Activated T-helper 1 cell treated with anti-CD3 and anti-CD28 coated beads, Interleukin-12 subunit alpha, Interleukin-12 subunit beta, Interleukin-2, Interleukin-4 antibody, amounts not matched to agents 30 ng/mL and 10 ng/mL and 1 ng/mL, durations not matched to agents 14 hours and 24 hours and 36 hours (primary cell): ENCODE data around the gene SLC1A2. TPM values are rescaled to one million over a fixed set of nuclear protein-coding genes. Genes with fewer than 3 reads are reported as not detected.

Experiments used
- DNase-seq: peaks from one replicate; pipeline ENCODE4 v3.0.0; 2021; ENCODE audit warnings: low spot score
- H3K27ac Mint-ChIP-seq: one replicate; pipeline ENCODE4 v1.8.0; 2021; ENCODE audit warnings: mild to moderate bottlenecking, mixed read lengths
- H3K27me3 Mint-ChIP-seq: one replicate; pipeline ENCODE4 v1.8.0; 2022; ENCODE audit warnings: mild to moderate bottlenecking, moderate library complexity, mixed read lengths; ENCODE audit not compliant: insufficient read depth
- H3K36me3 Mint-ChIP-seq: one replicate; pipeline ENCODE4 v1.8.0; 2021; ENCODE audit warnings: low read depth, mixed read lengths
- H3K4me1 Mint-ChIP-seq: one replicate; pipeline ENCODE4 v1.8.0; 2021; ENCODE audit warnings: low read depth, mixed read lengths
- H3K4me3 Mint-ChIP-seq: one replicate; pipeline ENCODE4 v1.8.0; 2021; ENCODE audit warnings: mild to moderate bottlenecking, moderate library complexity, mixed read lengths
- H3K9me3 Mint-ChIP-seq: one replicate; pipeline ENCODE4 v1.8.0; 2021; ENCODE audit warnings: mixed read lengths
- intact Hi-C: fragments of 100-400 bp; cut with micrococcal nuclease; formaldehyde crosslinking; loops from one replicate; pipeline ENCODE4 v1.15.1; 2024
- total RNA-seq: library from RNA; stranded (reverse); gene quantifications from 2 replicates; pipeline ENCODE4 v1.2.3, GENCODE V29; 2022

SLC1A2 gene
- total RNA-seq, 1 donor from 2014 or later, result not detected

DNA sequence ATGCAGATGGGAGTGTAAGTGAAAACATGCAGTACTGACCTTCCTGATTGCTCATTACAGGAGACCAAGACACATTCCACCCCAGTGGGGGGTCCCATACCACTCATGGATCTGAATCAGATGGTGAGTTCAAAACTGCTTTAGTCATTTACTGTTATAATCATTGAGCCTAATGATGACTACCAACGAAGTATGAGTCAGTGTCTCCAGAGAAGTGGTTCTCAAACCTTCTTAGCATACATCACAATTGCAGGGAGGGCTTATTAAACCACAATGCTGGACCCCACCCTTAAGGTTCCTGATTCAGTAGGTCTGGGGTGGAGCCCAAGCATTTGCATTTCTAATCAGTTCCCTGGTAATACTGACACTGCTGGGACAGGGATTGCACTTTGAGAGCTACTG is 204.6 kb downstream of the SLC1A2 start:
- H3K4me3 Mint-ChIP-seq, result no peak overlapping the region
- peaks cover 49% of the 10 kb centered on the region for H3K4me1 Mint-ChIP-seq
- H3K9me3 Mint-ChIP-seq, result peaks cover 12% of the 10 kb centered on the region
- H3K27me3 Mint-ChIP-seq, result no peaks in the 10 kb centered on the region
- no peak overlapping the region for H3K27ac Mint-ChIP-seq
- DNase-seq, result no peak
- H3K36me3 Mint-ChIP-seq, result peaks cover 85% of the 10 kb centered on the region
- intact Hi-C loops, result loop anchor here (1.0 to 5.0 kb wide), 2 partner anchors 67 to 178 kb away; no protein-coding TSS in a partner anchor

DNA sequence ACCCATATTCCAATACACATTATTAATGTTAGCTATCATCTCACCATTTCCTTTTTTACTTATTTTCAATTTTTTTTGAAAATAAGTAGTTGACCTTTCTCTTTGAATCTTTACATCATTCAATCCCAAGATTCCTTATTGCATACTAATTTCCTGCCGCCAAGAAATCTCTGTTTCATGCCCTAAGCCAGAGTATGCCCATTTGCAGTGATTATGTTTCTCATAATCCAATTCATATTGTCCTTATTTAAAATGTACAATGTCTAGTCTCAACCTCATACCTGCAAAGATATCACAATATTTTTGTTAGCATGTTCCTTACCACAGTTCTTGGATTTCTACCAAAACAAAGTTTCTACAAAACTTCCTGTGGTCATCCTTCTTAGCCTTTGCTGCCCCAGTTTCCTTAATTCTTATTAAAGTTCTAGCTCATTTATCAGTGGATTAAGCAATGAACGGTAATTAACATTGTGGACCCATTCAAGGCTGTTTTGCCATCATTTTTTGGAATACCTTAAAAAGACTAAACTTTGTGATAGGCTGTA is 205.1 kb downstream of the SLC1A2 start:
- Mint-ChIP-seq H3K27ac (no peak overlapping the region), H3K9me3 (peaks cover 16% of the 10 kb centered on the region), H3K36me3 (peaks cover 85% of the 10 kb centered on the region), H3K4me3 (no peak overlapping the region), H3K4me1 (peaks cover 49% of the 10 kb centered on the region), H3K27me3 (no peaks in the 10 kb centered on the region)
- no peak for DNase-seq
- intact Hi-C loops, result loop anchor here (1.0 kb wide), 1 partner anchor 67 kb away; no protein-coding TSS in a partner anchor

DNA sequence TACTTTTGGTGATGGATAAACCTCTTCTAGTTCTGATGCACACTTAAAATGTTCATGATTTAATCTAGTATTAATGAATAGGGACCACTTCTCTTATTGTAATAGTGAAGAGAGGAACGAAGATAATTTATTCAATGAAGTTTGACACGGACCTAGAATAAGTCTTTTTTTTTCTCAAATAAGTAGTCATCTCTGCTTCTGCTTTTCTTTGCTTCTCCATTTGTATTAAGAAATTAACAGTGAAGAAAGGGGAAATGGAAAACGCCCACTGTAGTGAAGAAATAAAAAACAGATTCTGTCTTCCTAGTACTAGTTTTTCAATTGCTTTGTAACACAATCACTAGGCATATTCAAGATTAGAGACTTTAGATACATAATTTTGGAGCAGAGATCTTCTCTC is 207.4 kb downstream of the SLC1A2 start:
- Mint-ChIP-seq H3K36me3 (peaks cover 88% of the 10 kb centered on the region), H3K27ac (no peak overlapping the region), H3K27me3 (no peaks in the 10 kb centered on the region), H3K4me3 (no peak overlapping the region), H3K4me1 (peaks cover 42% of the 10 kb centered on the region), H3K9me3 (peaks cover 28% of the 10 kb centered on the region)
- intact Hi-C loops, result no loop called here
- DNase-seq, result no peak

DNA sequence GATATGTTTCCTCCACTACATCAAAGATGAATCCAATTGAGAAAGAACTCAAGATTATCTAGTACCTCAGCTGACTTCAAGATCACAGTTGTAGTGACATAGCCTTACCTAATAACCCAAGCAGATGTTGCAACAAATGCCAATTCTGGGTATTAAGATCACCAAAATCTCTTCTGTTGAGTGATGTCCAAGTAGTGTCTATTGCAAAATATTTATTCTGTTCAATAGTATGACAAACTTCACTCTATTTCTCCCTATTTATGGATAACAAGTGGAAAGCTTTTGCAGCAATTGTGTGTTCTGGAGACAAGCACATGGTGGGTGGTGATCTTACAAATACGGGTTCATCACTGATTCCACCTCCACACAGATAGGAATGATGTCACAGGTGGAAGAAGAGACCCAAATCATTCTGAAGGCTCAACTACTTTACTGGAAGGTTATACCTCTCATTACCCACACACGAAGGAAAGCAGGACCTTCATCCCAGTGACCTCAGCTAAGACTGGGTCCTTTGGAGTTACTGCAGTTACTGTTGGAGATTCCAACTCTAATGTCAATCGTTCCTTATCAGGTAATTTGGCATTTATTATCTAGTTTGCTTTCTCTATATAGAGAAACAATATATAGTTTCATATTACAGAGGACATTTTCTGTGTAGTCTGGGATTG is 208.3 kb downstream of the SLC1A2 start:
- intact Hi-C loops, result no loop called here
- H3K4me1 Mint-ChIP-seq, result peaks cover 33% of the 10 kb centered on the region
- H3K27ac Mint-ChIP-seq, result peak overlapping the region; percentile 16
- no peak overlapping the region for H3K4me3 Mint-ChIP-seq
- H3K27me3 Mint-ChIP-seq, result no peaks in the 10 kb centered on the region
- DNase-seq, result no peak
- peaks cover 28% of the 10 kb centered on the region for H3K9me3 Mint-ChIP-seq
- H3K36me3 Mint-ChIP-seq, result peaks cover 87% of the 10 kb centered on the region

DNA sequence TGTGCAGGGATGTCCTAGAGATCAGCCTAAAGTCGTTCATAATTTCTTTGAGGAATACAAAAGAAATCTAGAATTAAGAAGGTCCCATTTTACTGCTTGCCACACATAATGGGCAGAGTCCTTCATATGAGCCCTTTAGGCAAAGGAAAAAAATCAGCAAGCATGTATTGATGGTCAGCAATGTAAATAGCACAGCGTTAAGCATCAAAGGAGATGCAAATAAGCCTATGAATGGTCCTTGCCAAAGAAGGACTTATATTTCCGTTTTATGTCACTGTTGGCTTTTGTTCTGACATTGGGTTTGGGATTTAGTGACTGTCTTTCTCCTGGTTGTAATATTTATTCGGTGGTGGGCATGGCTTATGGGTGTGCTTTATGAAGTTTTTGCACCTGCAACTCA is 210.6 kb downstream of the SLC1A2 start:
- intact Hi-C loops, result no loop called here
- peaks cover 85% of the 10 kb centered on the region for H3K36me3 Mint-ChIP-seq
- no peak for DNase-seq
- no peaks in the 10 kb centered on the region for H3K27me3 Mint-ChIP-seq
- no peak overlapping the region for H3K27ac Mint-ChIP-seq
- H3K9me3 Mint-ChIP-seq, result peaks cover 28% of the 10 kb centered on the region
- peaks cover 18% of the 10 kb centered on the region for H3K4me1 Mint-ChIP-seq
- H3K4me3 Mint-ChIP-seq, result no peak overlapping the region

DNA sequence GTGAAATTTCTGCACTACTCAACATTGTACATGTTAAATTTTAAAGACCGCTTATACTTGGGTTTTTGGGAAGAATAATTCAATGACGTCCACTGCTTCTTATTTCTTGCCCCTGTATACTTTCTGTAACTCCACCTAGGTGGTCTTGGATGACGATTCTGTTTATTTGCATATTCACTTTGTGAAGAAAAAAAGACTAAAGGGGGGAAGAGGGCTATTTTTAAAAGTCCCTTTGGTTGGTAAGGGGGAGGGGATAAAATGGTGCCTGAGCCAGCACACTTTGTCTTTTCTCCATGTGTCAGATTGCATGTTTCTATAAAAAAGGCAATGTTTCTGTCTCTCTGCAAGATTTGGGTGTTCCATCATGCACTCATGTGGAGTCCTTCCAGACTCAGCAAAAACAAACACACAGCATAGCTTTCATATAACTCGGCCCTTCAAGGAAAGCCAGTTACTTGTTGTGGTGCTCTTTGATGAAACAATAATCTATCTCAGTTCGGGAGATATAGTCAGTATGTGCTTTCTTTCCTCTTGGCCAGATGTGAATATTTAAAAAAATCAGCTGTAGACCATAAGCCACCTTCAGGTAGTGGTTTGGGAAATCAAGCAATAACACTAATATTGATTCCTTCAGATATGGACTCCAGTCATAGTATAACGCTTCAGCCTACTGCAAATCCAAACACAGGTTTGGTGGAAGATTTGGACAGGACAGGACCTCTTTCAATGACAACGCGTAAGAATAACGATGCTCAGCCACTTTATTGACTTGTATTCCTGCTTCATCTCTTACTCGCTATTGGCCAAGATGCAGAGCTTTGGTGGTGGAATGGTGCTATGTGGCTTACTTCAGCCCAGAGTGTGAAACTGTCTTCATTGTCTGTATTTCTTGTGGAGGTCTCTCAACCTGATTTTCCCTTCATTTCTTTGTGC is 211.6 kb downstream of the SLC1A2 start:
- intact Hi-C loops, result loop anchor here (2.0 kb wide), 1 partner anchor 15 kb away; no protein-coding TSS in a partner anchor
- peaks cover 83% of the 10 kb centered on the region for H3K36me3 Mint-ChIP-seq
- H3K4me3 Mint-ChIP-seq, result no peak overlapping the region
- no peaks in the 10 kb centered on the region for H3K27me3 Mint-ChIP-seq
- no peak for DNase-seq
- no peak overlapping the region for H3K27ac Mint-ChIP-seq
- H3K9me3 Mint-ChIP-seq, result peaks cover 28% of the 10 kb centered on the region
- H3K4me1 Mint-ChIP-seq, result peaks cover 11% of the 10 kb centered on the region

DNA sequence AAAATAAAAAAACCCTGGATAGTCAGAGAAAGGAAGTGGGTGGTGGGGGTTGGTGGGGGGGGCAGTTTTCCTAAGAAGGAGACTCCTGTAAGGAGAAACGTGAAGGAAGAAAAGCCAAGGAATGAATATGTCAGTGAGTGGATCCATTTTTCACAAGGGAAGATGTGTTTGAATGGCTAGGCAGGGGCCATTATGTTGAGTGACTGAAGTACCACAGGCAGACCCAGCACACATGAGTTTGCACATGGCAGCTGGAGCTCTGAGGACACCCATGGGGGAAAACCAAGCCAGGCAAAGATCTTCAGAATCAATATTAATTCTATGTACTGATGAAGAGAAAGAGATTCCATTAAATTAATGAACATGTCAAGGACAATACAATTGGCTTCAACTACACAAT is 212.7 kb downstream of the SLC1A2 start:
- H3K27ac Mint-ChIP-seq, result peak overlapping the region; percentile 40
- intact Hi-C loops, result loop anchor here (2.0 kb wide), 1 partner anchor 14 kb away; no protein-coding TSS in a partner anchor
- peaks cover 28% of the 10 kb centered on the region for H3K9me3 Mint-ChIP-seq
- H3K4me1 Mint-ChIP-seq, result peaks cover 10% of the 10 kb centered on the region
- no peak for DNase-seq
- H3K4me3 Mint-ChIP-seq, result no peak overlapping the region
- H3K36me3 Mint-ChIP-seq, result peaks cover 89% of the 10 kb centered on the region
- H3K27me3 Mint-ChIP-seq, result no peaks in the 10 kb centered on the region

DNA sequence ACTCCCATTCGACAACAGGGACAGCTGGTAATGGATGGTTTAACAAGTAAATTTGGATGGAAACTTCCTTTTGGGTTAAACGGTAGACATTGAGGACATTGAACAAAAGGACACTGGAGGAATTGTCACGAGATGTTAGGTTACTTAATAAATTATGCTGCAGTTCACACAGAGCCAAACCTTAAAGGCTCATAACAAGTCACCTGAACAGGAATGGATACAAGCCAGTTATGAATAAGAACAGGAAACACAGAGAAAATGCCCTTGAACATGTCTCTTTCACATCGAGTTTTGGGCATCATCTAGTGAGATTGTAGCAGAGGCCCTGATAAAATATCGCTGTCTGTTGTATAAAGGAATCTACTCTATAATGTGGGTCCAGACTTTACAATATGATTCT is 214.7 kb downstream of the SLC1A2 start:
- no peak for DNase-seq
- Mint-ChIP-seq H3K27me3 (no peaks in the 10 kb centered on the region), H3K36me3 (peaks cover 87% of the 10 kb centered on the region), H3K4me3 (no peak overlapping the region), H3K9me3 (peaks cover 14% of the 10 kb centered on the region), H3K4me1 (peaks cover 9% of the 10 kb centered on the region), H3K27ac (no peak overlapping the region)
- intact Hi-C loops, result no loop called here

Other genes starting within 250 kb of the SLC1A2 start
- not detected in 2 replicates for gene PAMR1, start 106.1 kb upstream of the SLC1A2 start, total RNA-seq
- 0.34 and 0.73 TPM in 2 replicates for gene FJX1, start 198.9 kb upstream of the SLC1A2 start, total RNA-seq
- 24.3 and 27.6 TPM in 2 replicates for gene TRIM44, start 243.2 kb upstream of the SLC1A2 start, total RNA-seq